SK-N-SH (cell line): ENCODE results near the gene KBTBD4. TPM values are rescaled to one million over a fixed set of nuclear protein-coding genes. Genes with fewer than 3 reads are reported as not detected.
A peak's percentile ranks its signal among the peaks of the same experiment; 100 is the strongest.
"Not testable (repeated sequence)": the region's sequence is repeated elsewhere in the genome, so short reads cannot be mapped to it uniquely, and the experiment has no call there.

ENCODE experiments used
- CTCF ChIA-PET: fragments of 300-600, 350-600 bp; formaldehyde crosslinking; extraction: SDS; loops from one replicate; lab custom pipeline; 2021; lab: Yijun Ruan, JAX
- POLR2A ChIA-PET: fragments of 350-600 bp; sonication (Branson Sonifier 250); formaldehyde crosslinking; extraction: SDS; loops from one replicate; lab custom pipeline; 2020; ENCODE audit warnings: antibody characterized with exemption, inconsistent platforms; lab: Yijun Ruan, JAX
- DNase-seq: peaks from one replicate; pipeline ENCODE4 v3.0.0; 2012
- H2AFZ ChIP-seq: fragments of 200-600 bp; sonication (generic); 2 replicates; pipeline ENCODE4 v1.8.1; 2016; ENCODE audit warnings: antibody characterized with exemption, mild to moderate bottlenecking, low read depth
- H3F3A ChIP-seq: fragments of 200-600 bp; sonication (generic); replicated peaks from 2 replicates; pipeline ENCODE3; 2016; ENCODE audit warnings: antibody characterized with exemption, mild to moderate bottlenecking; ENCODE audit not compliant: insufficient read depth
- H3K27ac ChIP-seq, 2 experiments: fragments of 200-500 bp in 1 of 2; fragments of 200-600 bp in 1 of 2; sonication (Bioruptor generic) in 1 of 2; sonication (generic), shearing (Covaris generic) in 1 of 2; 2 replicates each; pipeline versions ENCODE4 v1.5.1 to v1.6.1; 2014 to 2016; ENCODE audit warnings: low read depth in 2 of 2, inconsistent platforms in 1 of 2, low read length in 1 of 2, mild to moderate bottlenecking in 1 of 2, mixed read lengths in 1 of 2
- H3K27me3 ChIP-seq: fragments of 200-600 bp; sonication (generic), shearing (Covaris generic); 2 replicates; pipeline ENCODE4 v1.6.1; 2016; ENCODE audit warnings: mixed run types; ENCODE audit not compliant: insufficient read depth
- H3K36me3 ChIP-seq, 2 experiments: fragments of 200-500 bp in 1 of 2; fragments of 200-600 bp in 1 of 2; sonication (Bioruptor generic) in 1 of 2; sonication (generic) in 1 of 2; replicated peaks in 1 of 2; 2 replicates each; pipeline versions ENCODE3 to v1.5.1; 2014 to 2016; ENCODE audit warnings: low read length in 1 of 2, mild to moderate bottlenecking in 1 of 2; ENCODE audit not compliant: insufficient read depth in 2 of 2, control insufficient read depth in 1 of 2
- H3K4me1 ChIP-seq, 2 experiments: fragments of 200-500 bp in 1 of 2; fragments of 200-600 bp in 1 of 2; sonication (Bioruptor generic) in 1 of 2; sonication (generic), shearing (Covaris generic) in 1 of 2; 2 replicates each; pipeline versions ENCODE4 v1.5.1 to v1.6.1; 2014 to 2016; ENCODE audit warnings: low read depth in 1 of 2, low read length in 1 of 2, mixed run types in 1 of 2; ENCODE audit not compliant: insufficient read depth in 2 of 2, control insufficient read depth in 1 of 2
- H3K4me2 ChIP-seq: fragments of 200-600 bp; sonication (generic), shearing (Covaris generic); 2 replicates; pipeline ENCODE4 v1.6.1; 2017; ENCODE audit warnings: mixed run types
- H3K4me3 ChIP-seq, 2 experiments: fragments of 200-500 bp in 1 of 2; fragments of 200-600 bp in 1 of 2; sonication (Bioruptor generic) in 1 of 2; sonication (generic), shearing (Covaris generic) in 1 of 2; 2 replicates each; pipeline versions ENCODE4 v1.5.1 to v1.8.1; 2014 to 2016; ENCODE audit warnings: low read depth in 2 of 2, inconsistent platforms in 1 of 2, low read length in 1 of 2, mild to moderate bottlenecking in 1 of 2, mixed read lengths in 1 of 2, moderate library complexity in 1 of 2
- H3K79me2 ChIP-seq: fragments of 200-600 bp; sonication (generic); 2 replicates; pipeline ENCODE4 v1.8.1; 2017; ENCODE audit warnings: mild to moderate bottlenecking; ENCODE audit not compliant: insufficient read depth
- H3K9ac ChIP-seq: fragments of 200-600 bp; sonication (generic); 2 replicates; pipeline ENCODE4 v1.6.1; 2017; ENCODE audit warnings: mixed run types
- H3K9me2 ChIP-seq: fragments of 200-600 bp; sonication (generic); 2 replicates; pipeline ENCODE4 v1.6.1; 2017; ENCODE audit warnings: mixed run types
- H3K9me3 ChIP-seq: fragments of 200-600 bp; sonication (generic); 2 replicates; pipeline ENCODE4 v1.6.1; 2017; ENCODE audit warnings: mixed run types, mild to moderate bottlenecking, moderate library complexity
- H4K20me1 ChIP-seq: fragments of 200-600 bp; sonication (generic); 2 replicates; pipeline ENCODE4 v1.6.1; 2017; ENCODE audit warnings: mild to moderate bottlenecking, mixed run types; ENCODE audit not compliant: insufficient read depth
- CHD2 ChIP-seq: fragments of 150-350 bp; IDR thresholded peaks from 2 replicates; pipeline ENCODE4 v1.6.1; 2018; ENCODE audit warnings: low read length; ENCODE audit not compliant: partially characterized antibody
- EZH2phosphoT487 ChIP-seq: fragments of 200-600 bp; sonication (generic); IDR thresholded peaks from 2 replicates; pipeline ENCODE4 v1.6.1; 2017; ENCODE audit warnings: low read depth, mixed run types, mild to moderate bottlenecking, antibody characterized with exemption, moderate library complexity, borderline replicate concordance
- GATA2 ChIP-seq: sonication (generic); formaldehyde crosslinking; IDR thresholded peaks from 2 replicates; pipeline ENCODE4 v1.5.0; 2020; ENCODE audit warnings: mild to moderate bottlenecking, missing genetic modification reagents
- RAD21 ChIP-seq: IDR thresholded peaks from 2 replicates; pipeline ENCODE4 v1.6.1; 2012; ENCODE audit warnings: mild to moderate bottlenecking, low read length
- SIN3A ChIP-seq: IDR thresholded peaks from 2 replicates; pipeline ENCODE4 v1.6.1; 2012; ENCODE audit warnings: low read depth, mild to moderate bottlenecking, low read length, moderate library complexity, borderline replicate concordance
- YY1 ChIP-seq: IDR thresholded peaks from 2 replicates; pipeline ENCODE4 v1.4.0; 2012; ENCODE audit warnings: low read depth, mild to moderate bottlenecking
- WGBS: methylation state at CpG from one replicate; pipeline ENCODE4 v1.1.6; 2017; ENCODE audit warnings: low lambda C conversion rate; 5-methylcytosine and 5-hydroxymethylcytosine counted together
- polyA plus RNA-seq, 3 experiments: library from polyadenylated mRNA; depleted of rRNA; stranded (reverse); fragments of >200 nt; gene quantifications; 2 replicates each; pipeline ENCODE4 v1.2.3, GENCODE V29; 2012

The KBTBD4 gene
- polyA plus RNA-seq, 1 of the 3 experiments (the other 2 are of a cell fraction) = 16.8 TPM

- not testable (repeated sequence) for H3K27me3 ChIP-seq, H2AFZ ChIP-seq, H3K4me3 ChIP-seq, H3K4me1 ChIP-seq, H3K9me3 ChIP-seq, H3K9ac ChIP-seq, DNase-seq, H3K27ac ChIP-seq, H3K36me3 ChIP-seq, H3K9me2 ChIP-seq, H4K20me1 ChIP-seq, H3F3A ChIP-seq
- ChIA-PET CTCF (interaction anchor here (0.5 to 4.0 kb wide), 4 partner anchors 10 to 109 kb away, joined by 3 to 21 read pairs (median 4); partner anchors contain the start of gene CELF1), POLR2A (interaction anchor here (0.6 to 3.7 kb wide), 4 partner anchors 11 to 154 kb away, joined by 3 to 18 read pairs (median 6); partner anchors contain the start of genes CELF1, KBTBD4 and NDUFS3)
- WGBS = 94% methylated on average over 10 of the region's 10 CpGs
- Histone ChIP-seq H3K79me2 (peaks cover 48% of the 10 kb centered on the region), H3K4me2 (peak overlapping the region; percentile 97)
Measured at GRCh38 chr11:47564366-47564765, 14.4 kb downstream of the KBTBD4 start.

- H3K4me3 ChIP-seq, H3K9me2 ChIP-seq, H3K27me3 ChIP-seq, H3F3A ChIP-seq, H3K4me2 ChIP-seq, H3K9ac ChIP-seq, H2AFZ ChIP-seq, H3K9me3 ChIP-seq, CTCF ChIA-PET, H4K20me1 ChIP-seq, H3K36me3 ChIP-seq, DNase-seq, H3K4me1 ChIP-seq, H3K27ac ChIP-seq, POLR2A ChIA-PET: not testable (repeated sequence)
- peaks cover 28% of the 10 kb centered on the region for H3K79me2 ChIP-seq
- WGBS = 97% methylated on average over 4 of the region's 4 CpGs
Measured at GRCh38 chr11:47562393-47562792, 16.4 kb downstream of the KBTBD4 start.

DNA sequence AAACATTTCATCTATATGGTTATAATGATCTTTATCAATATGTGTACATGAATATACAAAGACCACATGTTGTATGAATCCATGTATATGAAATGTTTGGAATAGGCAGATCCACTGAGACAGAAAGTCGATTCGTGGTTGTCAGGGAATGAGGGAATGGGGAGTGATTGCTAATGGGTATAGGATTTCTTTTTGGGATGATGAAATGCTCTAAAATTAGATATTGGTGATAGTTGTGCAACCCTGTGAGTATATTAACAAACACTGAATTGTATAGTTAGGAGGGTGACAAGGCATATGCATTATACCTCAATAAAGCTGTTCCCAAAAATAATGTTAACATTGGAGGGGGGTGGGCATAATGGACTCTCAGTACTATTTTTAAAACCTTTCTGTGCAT is 18.3 kb downstream of the KBTBD4 start:
- Histone ChIP-seq H2AFZ (no peak overlapping the region), H3K4me3 (no peak overlapping the region), H3K4me2 (no peak overlapping the region), H3F3A (no peaks in the 10 kb centered on the region), H3K9ac (no peak overlapping the region), H3K36me3 (no peaks in the 10 kb centered on the region), H3K27me3 (no peaks in the 10 kb centered on the region), H3K27ac (no peak overlapping the region), H3K79me2 (peaks cover 9% of the 10 kb centered on the region; the same call in 1 of the 2 replicates), H3K9me2 (no peaks in the 10 kb centered on the region), H4K20me1 (no peaks in the 10 kb centered on the region), H3K9me3 (no peaks in the 10 kb centered on the region), H3K4me1 (peaks cover 0 to 3% of the 10 kb centered on the region in 2 experiments; a peak in 2 of 4 replicates)
- no peak for TF ChIP-seq RAD21
- no peak for TF ChIP-seq SIN3A
- no peak for TF ChIP-seq YY1
- TF ChIP-seq EZH2phosphoT487 = no peak
- no peak for TF ChIP-seq GATA2 (CRISPR knock-in tag)
- no peak for DNase-seq
- ChIA-PET CTCF (no interaction called here), POLR2A (no interaction called here)
- 89% methylated on average over 2 of the region's 2 CpGs for WGBS

GRCh38 chr11:47558695-47559094 is 20.1 kb downstream of the KBTBD4 start:
- Histone ChIP-seq H3K9ac (no peak overlapping the region), H3K27me3 (no peaks in the 10 kb centered on the region), H3K36me3 (no peaks in the 10 kb centered on the region), H3K79me2 (no peaks in the 10 kb centered on the region), H3K27ac (no peak overlapping the region), H4K20me1 (no peaks in the 10 kb centered on the region), H3F3A (peaks cover 15% of the 10 kb centered on the region), H3K4me2 (no peak overlapping the region), H2AFZ (no peak overlapping the region), H3K4me3 (no peak overlapping the region), H3K9me2 (no peaks in the 10 kb centered on the region), H3K9me3 (no peaks in the 10 kb centered on the region), H3K4me1 (no peaks in the 10 kb centered on the region)
- WGBS = 91% methylated on average over 1 of the region's 1 CpG
- TF ChIP-seq EZH2phosphoT487 (no peak), CHD2 (no peak), SIN3A (no peak)
- ChIA-PET CTCF (no interaction called here), POLR2A (no interaction called here)
- no peak for DNase-seq

- POLR2A ChIA-PET, H3K36me3 ChIP-seq, H4K20me1 ChIP-seq, H2AFZ ChIP-seq, H3K9me3 ChIP-seq, H3K9ac ChIP-seq, H3K27me3 ChIP-seq, DNase-seq, H3K4me3 ChIP-seq, H3K4me1 ChIP-seq, H3K9me2 ChIP-seq, H3K4me2 ChIP-seq, H3K27ac ChIP-seq: not testable (repeated sequence)
- CTCF ChIA-PET = interaction anchor here (1.0 kb wide), 1 partner anchor 296 kb away, joined by 3 read pairs; no protein-coding TSS in a partner anchor
- WGBS = 90% methylated on average over 12 of the region's 12 CpGs
- peaks cover 11% of the 10 kb centered on the region for H3K79me2 ChIP-seq
- H3F3A ChIP-seq = peaks cover 15% of the 10 kb centered on the region
Measured at GRCh38 chr11:47557004-47557403, 21.8 kb downstream of the KBTBD4 start.
